Adipocyte (in vitro differentiated cells): Measurements from ENCODE around the gene OR1M1.
A peak's percentile ranks its signal among the peaks of the same experiment; 100 is the strongest.

Experiments used
- DNase-seq: peaks from one replicate; pipeline ENCODE4 v3.0.0-alpha.2; 2015; ENCODE audit warnings: low read depth
- H3K27me3 ChIP-seq: replicated peaks from 2 replicates; pipeline ENCODE4 v1.7.0; 2013; ENCODE audit warnings: mild to moderate bottlenecking, low read length, moderate library complexity; ENCODE audit not compliant: control insufficient read depth, insufficient read depth
- H3K36me3 ChIP-seq: 2 replicates; pipeline ENCODE4 v1.7.0; 2013; ENCODE audit warnings: low read length, mild to moderate bottlenecking, moderate library complexity; ENCODE audit not compliant: control insufficient read depth, insufficient read depth, severe bottlenecking
- H3K4me1 ChIP-seq: 2 replicates; pipeline ENCODE4 v1.7.0; 2013; ENCODE audit warnings: mild to moderate bottlenecking, low read length, moderate library complexity; ENCODE audit not compliant: control insufficient read depth, insufficient read depth
- H3K4me3 ChIP-seq: 2 replicates; pipeline ENCODE4 v1.7.0; 2013; ENCODE audit warnings: mild to moderate bottlenecking, low read length, moderate library complexity
- H3K9ac ChIP-seq: 2 replicates; pipeline ENCODE4 v1.7.0; 2013; ENCODE audit warnings: mild to moderate bottlenecking, low read length, moderate library complexity
- H3K9me3 ChIP-seq: 2 replicates; pipeline ENCODE4 v1.7.0; 2013; ENCODE audit warnings: mild to moderate bottlenecking, low read length, moderate library complexity; ENCODE audit not compliant: control insufficient read depth

OR1M1 gene

GRCh38 chr19:9076901-9077300 lies 10.0 kb upstream of the OR1M1 start:
- H3K4me1 ChIP-seq = peaks cover 7% of the 10 kb centered on the region
- no peak for DNase-seq
- H3K36me3 ChIP-seq = no peaks in the 10 kb centered on the region
- no peaks in the 10 kb centered on the region for H3K27me3 ChIP-seq
- H3K9me3 ChIP-seq = no peaks in the 10 kb centered on the region
- H3K9ac ChIP-seq = no peak overlapping the region
- no peak overlapping the region for H3K4me3 ChIP-seq

GRCh38 chr19:9078651-9079050 lies 8.2 kb upstream of the OR1M1 start:
- no peak for DNase-seq
- Histone ChIP-seq H3K9ac (no peak overlapping the region), H3K27me3 (no peaks in the 10 kb centered on the region), H3K36me3 (no peaks in the 10 kb centered on the region), H3K4me1 (peaks cover 7% of the 10 kb centered on the region), H3K9me3 (no peaks in the 10 kb centered on the region), H3K4me3 (no peak overlapping the region)

- H3K4me1 ChIP-seq = no peaks in the 10 kb centered on the region
- no peak for DNase-seq
Measured at GRCh38 chr19:9107375-9107774, 20.5 kb downstream of the OR1M1 start, which contains the start of gene OR7G2. Gene OR7G2, minus strand, starts transcription at chr19:9107475. Its CDS starts 4,232 bp downstream, at chr19:9103243.

GRCh38 chr19:9109959-9110358 lies 23.1 kb downstream of the OR1M1 start:
- H3K9me3 ChIP-seq = no peaks in the 10 kb centered on the region
- DNase-seq = no peak
- H3K27me3 ChIP-seq = no peaks in the 10 kb centered on the region
- no peak overlapping the region for H3K4me3 ChIP-seq
- no peaks in the 10 kb centered on the region for H3K4me1 ChIP-seq
- no peak overlapping the region for H3K9ac ChIP-seq
- no peaks in the 10 kb centered on the region for H3K36me3 ChIP-seq

More at GRCh38 chr19:9107375-9107774, 20.5 kb downstream of the OR1M1 start, which contains the start of gene OR7G2:
- no peaks in the 10 kb centered on the region for H3K9me3 ChIP-seq
- H3K4me3 ChIP-seq = no peak within 1 kb of the TSS
- H3K36me3 ChIP-seq = no peaks in the 10 kb centered on the region
- no peaks in the 10 kb centered on the region for H3K27me3 ChIP-seq
- no peak within 1 kb of the TSS for H3K9ac ChIP-seq

- DNase-seq = no peak
- no peaks in the 10 kb centered on the region for H3K27me3 ChIP-seq
- H3K9me3 ChIP-seq = no peaks in the 10 kb centered on the region
- H3K4me1 ChIP-seq = no peaks in the 10 kb centered on the region
- H3K36me3 ChIP-seq = no peaks in the 10 kb centered on the region
- H3K9ac ChIP-seq = no peak within 1 kb of the TSS
- H3K4me3 ChIP-seq = no peak within 1 kb of the TSS
Measured at GRCh38 chr19:9115307-9115813, 28.5 kb downstream of the OR1M1 start, which contains the start of gene OR7G1. Gene OR7G1, minus strand, starts transcription at chr19:9115763. Its CDS starts 0 bp downstream, at chr19:9115763.

GRCh38 chr19:9116547-9116946 lies 29.7 kb downstream of the OR1M1 start:
- H3K27me3 ChIP-seq = no peaks in the 10 kb centered on the region

GRCh38 chr19:9126900-9127405 lies 40.1 kb downstream of the OR1M1 start, which contains the start of gene OR7G3:
Gene OR7G3, minus strand, starts transcription at chr19:9126950. Its CDS starts 0 bp downstream, at chr19:9126950.
- Histone ChIP-seq H3K9me3 (no peaks in the 10 kb centered on the region), H3K9ac (no peak within 1 kb of the TSS)
- no peak for DNase-seq

More at GRCh38 chr19:9116547-9116946, 29.7 kb downstream of the OR1M1 start:
- Histone ChIP-seq H3K9me3 (no peaks in the 10 kb centered on the region), H3K9ac (no peak overlapping the region), H3K4me1 (no peaks in the 10 kb centered on the region), H3K36me3 (no peaks in the 10 kb centered on the region), H3K4me3 (no peak overlapping the region)
- no peak for DNase-seq

GRCh38 chr19:9128171-9128570 lies 41.3 kb downstream of the OR1M1 start:
- Histone ChIP-seq H3K9ac (no peak overlapping the region), H3K4me3 (no peak overlapping the region), H3K36me3 (no peaks in the 10 kb centered on the region), H3K27me3 (no peaks in the 10 kb centered on the region), H3K9me3 (no peaks in the 10 kb centered on the region), H3K4me1 (no peaks in the 10 kb centered on the region)
- DNase-seq = no peak

More at GRCh38 chr19:9126900-9127405, 40.1 kb downstream of the OR1M1 start, which contains the start of gene OR7G3:
- no peaks in the 10 kb centered on the region for H3K4me1 ChIP-seq
- H3K27me3 ChIP-seq = no peaks in the 10 kb centered on the region
- no peaks in the 10 kb centered on the region for H3K36me3 ChIP-seq
- no peak within 1 kb of the TSS for H3K4me3 ChIP-seq

GRCh38 chr19:9130965-9131364 lies 44.1 kb downstream of the OR1M1 start:
- Histone ChIP-seq H3K36me3 (no peaks in the 10 kb centered on the region), H3K9me3 (no peaks in the 10 kb centered on the region)
- DNase-seq = no peak

GRCh38 chr19:9132422-9132821 lies 45.6 kb downstream of the OR1M1 start:
- no peaks in the 10 kb centered on the region for H3K36me3 ChIP-seq
- H3K4me1 ChIP-seq = no peaks in the 10 kb centered on the region
- no peak for DNase-seq
- H3K9me3 ChIP-seq = no peaks in the 10 kb centered on the region
- H3K27me3 ChIP-seq = no peaks in the 10 kb centered on the region
- no peak overlapping the region for H3K9ac ChIP-seq
- H3K4me3 ChIP-seq = no peak overlapping the region

More at GRCh38 chr19:9130965-9131364, 44.1 kb downstream of the OR1M1 start:
- H3K4me3 ChIP-seq = no peak overlapping the region
- H3K4me1 ChIP-seq = no peaks in the 10 kb centered on the region
- H3K27me3 ChIP-seq = no peaks in the 10 kb centered on the region
- no peak overlapping the region for H3K9ac ChIP-seq

- no peak for DNase-seq
- peaks cover 4% of the 10 kb centered on the region for H3K9me3 ChIP-seq
- H3K4me1 ChIP-seq = peaks cover 11% of the 10 kb centered on the region
- peak overlapping the region; percentile 99 for H3K9ac ChIP-seq
- H3K27me3 ChIP-seq = no peaks in the 10 kb centered on the region
- H3K4me3 ChIP-seq = peak overlapping the region; percentile 100
- H3K36me3 ChIP-seq = no peaks in the 10 kb centered on the region
Measured at GRCh38 chr19:9139609-9140158, 52.8 kb downstream of the OR1M1 start.
